HEK293 (cell line): Measurements from ENCODE around the gene DCC.

Experiments used
- CTCF ChIA-PET: fragments of 350-600 bp; formaldehyde crosslinking; extraction: SDS; loops from one replicate; lab custom pipeline; 2021; ENCODE audit warnings: antibody characterized with exemption; lab: Yijun Ruan, JAX
- POLR2A ChIA-PET: fragments of 300-600 bp; formaldehyde crosslinking; extraction: SDS; loops from one replicate; lab custom pipeline; 2020; ENCODE audit warnings: antibody characterized with exemption, inconsistent platforms; lab: Yijun Ruan, JAX
- H3K27ac ChIP-seq: fragments of 200-500 bp; sonication (Bioruptor generic); 2 replicates; pipeline ENCODE4 v1.5.1; 2014; ENCODE audit warnings: low read depth, low read length, control low read depth, inconsistent platforms; ENCODE audit errors: extremely low read depth
- H3K36me3 ChIP-seq, 2 experiments: fragments of 200-500 bp in 1 of 2; sonication (Bioruptor generic) in 1 of 2; 1 replicate in 1 of 2; 2 replicates in 1 of 2; pipeline ENCODE4 v1.5.1; 2014 to 2017; ENCODE audit warnings: inconsistent platforms in 2 of 2, low read length in 2 of 2; ENCODE audit not compliant: control insufficient read depth in 2 of 2, insufficient read depth in 1 of 2
- H3K4me1 ChIP-seq: fragments of 200-500 bp; sonication (Bioruptor generic); 2 replicates; pipeline ENCODE4 v1.5.1; 2014; ENCODE audit warnings: mild to moderate bottlenecking, low read length, inconsistent platforms; ENCODE audit not compliant: control insufficient read depth, insufficient read depth
- H3K4me3 ChIP-seq: 2 replicates; pipeline ENCODE4 v1.5.1; 2011; ENCODE audit warnings: low read depth, mild to moderate bottlenecking, control low read depth, low read length, moderate library complexity
- H3K9me3 ChIP-seq: fragments of 200-500 bp; sonication (Bioruptor generic); 2 replicates; pipeline ENCODE4 v1.5.1; 2014; ENCODE audit warnings: low read depth, low read length, inconsistent platforms; ENCODE audit not compliant: control insufficient read depth, insufficient read depth
- GLI4 ChIP-seq: fragments of 450-650 bp; formaldehyde crosslinking; IDR thresholded peaks from 2 replicates; pipeline ENCODE4 v1.5.1; 2016; ENCODE audit warnings: missing biosample characterization, missing genetic modification characterization
- HOXD13 ChIP-seq: sonication (generic); formaldehyde crosslinking; IDR thresholded peaks from 2 replicates; pipeline ENCODE4 v1.8.0; 2022; ENCODE audit warnings: missing genetic modification reagents, borderline replicate concordance
- PRDM4 ChIP-seq: fragments of 450-650 bp; formaldehyde crosslinking; IDR thresholded peaks from 2 replicates; pipeline ENCODE4 v1.5.1; 2017; ENCODE audit warnings: missing biosample characterization, missing genetic modification characterization
- ZIC2 ChIP-seq: fragments of 450-650 bp; formaldehyde crosslinking; IDR thresholded peaks from 2 replicates; pipeline ENCODE4 v1.5.1; 2016; ENCODE audit warnings: missing biosample characterization, missing genetic modification characterization
- ZNF10 ChIP-seq: fragments of 450-650 bp; formaldehyde crosslinking; IDR thresholded peaks from 2 replicates; pipeline ENCODE4 v1.5.1; 2017; ENCODE audit warnings: missing biosample characterization, missing genetic modification characterization
- ZNF175 ChIP-seq: fragments of 450-650 bp; formaldehyde crosslinking; IDR thresholded peaks from 2 replicates; pipeline ENCODE4 v1.5.1; 2016; ENCODE audit warnings: missing biosample characterization, missing genetic modification characterization
- ZNF350 ChIP-seq: fragments of 450-650 bp; formaldehyde crosslinking; IDR thresholded peaks from 2 replicates; pipeline ENCODE4 v1.5.0; 2017; ENCODE audit warnings: missing biosample characterization, mild to moderate bottlenecking, missing genetic modification characterization
- ZNF366 ChIP-seq: fragments of 450-650 bp; formaldehyde crosslinking; conservative IDR thresholded peaks from 2 replicates; pipeline ENCODE4 v1.5.1; 2016; ENCODE audit warnings: missing biosample characterization, missing genetic modification characterization
- ZNF394 ChIP-seq: fragments of 450-650 bp; formaldehyde crosslinking; IDR thresholded peaks from 2 replicates; pipeline ENCODE4 v1.5.1; 2016; ENCODE audit warnings: missing biosample characterization, missing genetic modification characterization, mild to moderate bottlenecking, moderate library complexity, borderline replicate concordance
- ZNF596 ChIP-seq: fragments of 450-650 bp; IDR thresholded peaks from 2 replicates; pipeline ENCODE4 v1.5.0; 2018; ENCODE audit warnings: missing biosample characterization, mild to moderate bottlenecking, missing genetic modification characterization, moderate library complexity
- ZNF623 ChIP-seq: fragments of 450-650 bp; formaldehyde crosslinking; IDR thresholded peaks from 2 replicates; pipeline ENCODE4 v1.5.1; 2016; ENCODE audit warnings: missing biosample characterization, missing genetic modification characterization
- TF ChIP-seq, protein P1 (sequence below): fragments of 450-650 bp; formaldehyde crosslinking; IDR thresholded peaks from 2 replicates; pipeline ENCODE4 v1.5.1; 2016; ENCODE audit warnings: missing biosample characterization, missing genetic modification characterization
- TF ChIP-seq, protein P2 (sequence below): fragments of 450-650 bp; formaldehyde crosslinking; IDR thresholded peaks from 2 replicates; pipeline ENCODE4 v1.5.1; 2016; ENCODE audit warnings: missing biosample characterization, missing genetic modification characterization
- TF ChIP-seq, protein P3 (sequence below): fragments of 450-650 bp; formaldehyde crosslinking; IDR thresholded peaks from 2 replicates; pipeline ENCODE4 v1.5.1; 2016; ENCODE audit warnings: missing biosample characterization, missing genetic modification characterization, borderline replicate concordance
- TF ChIP-seq, protein P4 (sequence below): fragments of 450-650 bp; formaldehyde crosslinking; IDR thresholded peaks from 2 replicates; pipeline ENCODE4 v1.5.1; 2016; ENCODE audit warnings: missing biosample characterization, missing genetic modification characterization

The DCC gene

DNA sequence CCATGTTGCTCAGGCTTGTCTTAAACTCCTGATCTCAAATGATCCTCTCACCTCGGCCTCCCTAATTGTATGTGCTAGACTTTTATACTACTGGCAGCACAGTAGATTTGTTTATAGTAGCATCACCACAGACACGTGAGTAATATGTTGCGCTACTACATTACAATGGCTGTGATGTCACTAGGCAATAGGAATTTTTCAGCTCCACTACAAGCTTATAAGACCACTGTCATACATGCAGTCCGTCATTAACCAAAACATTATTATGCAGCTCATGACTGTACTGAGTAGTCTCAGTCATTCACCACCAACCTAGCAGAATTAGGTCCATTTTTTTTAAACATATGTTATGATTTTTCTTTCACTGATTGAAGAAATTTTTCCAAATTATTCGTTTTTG lies 398.9 kb downstream of the DCC start:
- no peak overlapping the region for H3K27ac ChIP-seq
- CTCF ChIA-PET = interaction anchor here (0.6 kb wide), 1 partner anchor 26 kb away, joined by 5 read pairs; no protein-coding TSS in a partner anchor
- no peaks in the 10 kb centered on the region for H3K36me3 ChIP-seq
- no peaks in the 10 kb centered on the region for H3K9me3 ChIP-seq
- POLR2A ChIA-PET = no interaction called here
- no peak overlapping the region for H3K4me3 ChIP-seq
- TF ChIP-seq PRDM4 (tag by site-specific recombination) = no peak
- TF ChIP-seq, protein P1, sequence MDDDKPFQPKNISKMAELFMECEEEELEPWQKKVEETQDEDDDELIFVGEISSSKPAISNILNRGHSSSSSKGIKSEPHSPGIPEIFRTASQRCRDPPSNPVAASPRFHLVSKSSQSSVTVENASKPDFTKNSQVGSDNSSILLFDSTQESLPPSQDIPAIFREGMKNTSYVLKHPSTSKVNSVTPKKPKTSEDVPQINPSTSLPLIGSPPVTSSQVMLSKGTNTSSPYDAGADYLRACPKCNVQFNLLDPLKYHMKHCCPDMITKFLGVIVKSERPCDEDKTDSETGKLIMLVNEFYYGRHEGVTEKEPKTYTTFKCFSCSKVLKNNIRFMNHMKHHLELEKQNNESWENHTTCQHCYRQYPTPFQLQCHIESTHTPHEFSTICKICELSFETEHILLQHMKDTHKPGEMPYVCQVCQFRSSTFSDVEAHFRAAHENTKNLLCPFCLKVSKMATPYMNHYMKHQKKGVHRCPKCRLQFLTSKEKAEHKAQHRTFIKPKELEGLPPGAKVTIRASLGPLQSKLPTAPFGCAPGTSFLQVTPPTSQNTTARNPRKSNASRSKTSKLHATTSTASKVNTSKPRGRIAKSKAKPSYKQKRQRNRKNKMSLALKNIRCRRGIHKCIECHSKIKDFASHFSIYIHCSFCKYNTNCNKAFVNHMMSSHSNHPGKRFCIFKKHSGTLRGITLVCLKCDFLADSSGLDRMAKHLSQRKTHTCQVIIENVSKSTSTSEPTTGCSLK (tag by site-specific recombination) = no peak
- no peak for TF ChIP-seq ZNF10 (tag by site-specific recombination)
- no peak for TF ChIP-seq ZNF596 (tag by site-specific recombination)
- TF ChIP-seq, protein P2, sequence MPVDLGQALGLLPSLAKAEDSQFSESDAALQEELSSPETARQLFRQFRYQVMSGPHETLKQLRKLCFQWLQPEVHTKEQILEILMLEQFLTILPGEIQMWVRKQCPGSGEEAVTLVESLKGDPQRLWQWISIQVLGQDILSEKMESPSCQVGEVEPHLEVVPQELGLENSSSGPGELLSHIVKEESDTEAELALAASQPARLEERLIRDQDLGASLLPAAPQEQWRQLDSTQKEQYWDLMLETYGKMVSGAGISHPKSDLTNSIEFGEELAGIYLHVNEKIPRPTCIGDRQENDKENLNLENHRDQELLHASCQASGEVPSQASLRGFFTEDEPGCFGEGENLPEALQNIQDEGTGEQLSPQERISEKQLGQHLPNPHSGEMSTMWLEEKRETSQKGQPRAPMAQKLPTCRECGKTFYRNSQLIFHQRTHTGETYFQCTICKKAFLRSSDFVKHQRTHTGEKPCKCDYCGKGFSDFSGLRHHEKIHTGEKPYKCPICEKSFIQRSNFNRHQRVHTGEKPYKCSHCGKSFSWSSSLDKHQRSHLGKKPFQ (tag by site-specific recombination) = no peak
- TF ChIP-seq, protein P3, sequence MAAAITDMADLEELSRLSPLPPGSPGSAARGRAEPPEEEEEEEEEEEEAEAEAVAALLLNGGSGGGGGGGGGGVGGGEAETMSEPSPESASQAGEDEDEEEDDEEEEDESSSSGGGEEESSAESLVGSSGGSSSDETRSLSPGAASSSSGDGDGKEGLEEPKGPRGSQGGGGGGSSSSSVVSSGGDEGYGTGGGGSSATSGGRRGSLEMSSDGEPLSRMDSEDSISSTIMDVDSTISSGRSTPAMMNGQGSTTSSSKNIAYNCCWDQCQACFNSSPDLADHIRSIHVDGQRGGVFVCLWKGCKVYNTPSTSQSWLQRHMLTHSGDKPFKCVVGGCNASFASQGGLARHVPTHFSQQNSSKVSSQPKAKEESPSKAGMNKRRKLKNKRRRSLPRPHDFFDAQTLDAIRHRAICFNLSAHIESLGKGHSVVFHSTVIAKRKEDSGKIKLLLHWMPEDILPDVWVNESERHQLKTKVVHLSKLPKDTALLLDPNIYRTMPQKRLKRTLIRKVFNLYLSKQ (tag by site-specific recombination) = no peak
- TF ChIP-seq GLI4 (tag by site-specific recombination) = no peak
- TF ChIP-seq ZNF394 (tag by site-specific recombination) = no peak
- TF ChIP-seq, protein P4, sequence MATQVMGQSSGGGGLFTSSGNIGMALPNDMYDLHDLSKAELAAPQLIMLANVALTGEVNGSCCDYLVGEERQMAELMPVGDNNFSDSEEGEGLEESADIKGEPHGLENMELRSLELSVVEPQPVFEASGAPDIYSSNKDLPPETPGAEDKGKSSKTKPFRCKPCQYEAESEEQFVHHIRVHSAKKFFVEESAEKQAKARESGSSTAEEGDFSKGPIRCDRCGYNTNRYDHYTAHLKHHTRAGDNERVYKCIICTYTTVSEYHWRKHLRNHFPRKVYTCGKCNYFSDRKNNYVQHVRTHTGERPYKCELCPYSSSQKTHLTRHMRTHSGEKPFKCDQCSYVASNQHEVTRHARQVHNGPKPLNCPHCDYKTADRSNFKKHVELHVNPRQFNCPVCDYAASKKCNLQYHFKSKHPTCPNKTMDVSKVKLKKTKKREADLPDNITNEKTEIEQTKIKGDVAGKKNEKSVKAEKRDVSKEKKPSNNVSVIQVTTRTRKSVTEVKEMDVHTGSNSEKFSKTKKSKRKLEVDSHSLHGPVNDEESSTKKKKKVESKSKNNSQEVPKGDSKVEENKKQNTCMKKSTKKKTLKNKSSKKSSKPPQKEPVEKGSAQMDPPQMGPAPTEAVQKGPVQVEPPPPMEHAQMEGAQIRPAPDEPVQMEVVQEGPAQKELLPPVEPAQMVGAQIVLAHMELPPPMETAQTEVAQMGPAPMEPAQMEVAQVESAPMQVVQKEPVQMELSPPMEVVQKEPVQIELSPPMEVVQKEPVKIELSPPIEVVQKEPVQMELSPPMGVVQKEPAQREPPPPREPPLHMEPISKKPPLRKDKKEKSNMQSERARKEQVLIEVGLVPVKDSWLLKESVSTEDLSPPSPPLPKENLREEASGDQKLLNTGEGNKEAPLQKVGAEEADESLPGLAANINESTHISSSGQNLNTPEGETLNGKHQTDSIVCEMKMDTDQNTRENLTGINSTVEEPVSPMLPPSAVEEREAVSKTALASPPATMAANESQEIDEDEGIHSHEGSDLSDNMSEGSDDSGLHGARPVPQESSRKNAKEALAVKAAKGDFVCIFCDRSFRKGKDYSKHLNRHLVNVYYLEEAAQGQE = no peak
- no peak for TF ChIP-seq HOXD13 (CRISPR knock-in tag)
- no peak for TF ChIP-seq ZNF350
- no peak for TF ChIP-seq ZIC2 (tag by site-specific recombination)
- no peak for TF ChIP-seq ZNF366 (tag by site-specific recombination)
- no peak for TF ChIP-seq ZNF623 (tag by site-specific recombination)
- no peak for TF ChIP-seq ZNF175 (tag by site-specific recombination)
- no peaks in the 10 kb centered on the region for H3K4me1 ChIP-seq
